Stomach (tissue), 4 donors: ENCODE results near the gene EPB41L2.

Source experiments
- POLR2A ChIP-seq, 4 donors: fragments of 450-650 bp; IDR thresholded peaks; one replicate each; pipeline ENCODE4 v1.6.1; 2016; ENCODE audit warnings: antibody characterized with exemption in 4 of 4, control low read depth in 2 of 4, mild to moderate bottlenecking in 1 of 4, moderate library complexity in 1 of 4
- TF ChIP-seq, protein P1 (sequence below), 7 experiments: fragments of 450-650 bp in 4 of 7; fragments of 200-600 bp in 3 of 7; sonication (generic) in 3 of 7; IDR thresholded peaks; one replicate each; pipeline ENCODE4 v1.5.1; 2016 to 2019; ENCODE audit warnings: antibody characterized with exemption in 7 of 7, control low read depth in 2 of 7, mild to moderate bottlenecking in 1 of 7

DNA sequence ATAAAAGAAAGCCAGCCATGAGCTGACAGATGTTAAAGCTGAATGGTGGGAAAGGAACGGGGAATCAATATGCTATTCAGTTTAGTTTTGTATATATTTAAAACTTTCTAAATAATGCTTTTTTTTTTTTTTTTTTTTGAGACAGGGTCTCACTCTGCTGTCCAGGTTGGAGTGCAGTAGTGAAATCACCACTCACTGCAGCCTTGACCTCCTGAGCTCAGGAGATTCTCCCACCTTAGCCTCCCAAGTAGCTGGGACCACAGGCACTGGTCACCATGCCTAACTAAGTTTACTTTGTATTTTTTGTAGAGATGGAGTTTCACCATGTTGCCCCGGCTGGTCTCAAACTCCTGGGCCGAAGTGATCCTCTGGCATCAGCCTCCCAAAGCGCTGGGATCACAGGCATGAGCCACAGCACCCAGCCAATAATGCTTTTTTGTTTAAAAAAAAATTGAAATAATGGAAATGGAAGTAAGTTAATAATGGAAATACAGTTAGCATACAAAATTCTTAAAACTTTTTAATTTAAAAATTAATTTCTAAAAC, 19.1 kb downstream of the EPB41L2 start:
- TF ChIP-seq, protein P1, sequence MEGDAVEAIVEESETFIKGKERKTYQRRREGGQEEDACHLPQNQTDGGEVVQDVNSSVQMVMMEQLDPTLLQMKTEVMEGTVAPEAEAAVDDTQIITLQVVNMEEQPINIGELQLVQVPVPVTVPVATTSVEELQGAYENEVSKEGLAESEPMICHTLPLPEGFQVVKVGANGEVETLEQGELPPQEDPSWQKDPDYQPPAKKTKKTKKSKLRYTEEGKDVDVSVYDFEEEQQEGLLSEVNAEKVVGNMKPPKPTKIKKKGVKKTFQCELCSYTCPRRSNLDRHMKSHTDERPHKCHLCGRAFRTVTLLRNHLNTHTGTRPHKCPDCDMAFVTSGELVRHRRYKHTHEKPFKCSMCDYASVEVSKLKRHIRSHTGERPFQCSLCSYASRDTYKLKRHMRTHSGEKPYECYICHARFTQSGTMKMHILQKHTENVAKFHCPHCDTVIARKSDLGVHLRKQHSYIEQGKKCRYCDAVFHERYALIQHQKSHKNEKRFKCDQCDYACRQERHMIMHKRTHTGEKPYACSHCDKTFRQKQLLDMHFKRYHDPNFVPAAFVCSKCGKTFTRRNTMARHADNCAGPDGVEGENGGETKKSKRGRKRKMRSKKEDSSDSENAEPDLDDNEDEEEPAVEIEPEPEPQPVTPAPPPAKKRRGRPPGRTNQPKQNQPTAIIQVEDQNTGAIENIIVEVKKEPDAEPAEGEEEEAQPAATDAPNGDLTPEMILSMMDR (IDR thresholded peaks at IDR 0.05), result no peak
- TF ChIP-seq POLR2A (IDR thresholded peaks at IDR 0.05), result no peak
